H7 (cell line): ENCODE results near the gene ZNF195. TPM values are rescaled to one million over a fixed set of nuclear protein-coding genes. Genes with fewer than 3 reads are reported as not detected.

ENCODE experiments used
- DNase-seq: peaks from one replicate; pipeline ENCODE4 v3.0.0; 2012
- H3K27me3 ChIP-seq: 2 replicates; pipeline ENCODE4 v1.6.0; 2011; ENCODE audit warnings: mild to moderate bottlenecking, low read length; ENCODE audit not compliant: control insufficient read depth, insufficient read depth
- H3K36me3 ChIP-seq: replicated peaks from 2 replicates; pipeline ENCODE4 v1.5.1; 2011; ENCODE audit warnings: low read length; ENCODE audit not compliant: control insufficient read depth, insufficient read depth
- H3K4me3 ChIP-seq: 2 replicates; pipeline ENCODE4 v1.5.1; 2011; ENCODE audit warnings: low read depth, mild to moderate bottlenecking, control low read depth, low read length, moderate library complexity; ENCODE audit not compliant: insufficient read depth
- total RNA-seq: library from RNA; depleted of rRNA; stranded (reverse); fragments of >200 nt; shearing (Covaris generic); gene quantifications from 2 replicates; pipeline ENCODE4 v1.2.3, GENCODE V29; 2014

The ZNF195 gene
- total RNA-seq, 1 experiment from 2014 or later = 47.0 TPM

GRCh38 chr11:3382613-3383285, 3.8 kb upstream of the ZNF195 start:
- Histone ChIP-seq H3K27me3 (no peaks in the 10 kb centered on the region), H3K4me3 (no peak overlapping the region), H3K36me3 (peaks cover 33% of the 10 kb centered on the region)
- DNase-seq = no peak

GRCh38 chr11:3381794-3382193, 2.8 kb upstream of the ZNF195 start:
- Histone ChIP-seq H3K4me3 (peak overlapping the region; percentile 49; the same call in 1 of the 2 replicates), H3K36me3 (peaks cover 42% of the 10 kb centered on the region), H3K27me3 (no peaks in the 10 kb centered on the region)
- peak; percentile 53 for DNase-seq

- no peak for DNase-seq
- peaks cover 35% of the 10 kb centered on the region for H3K36me3 ChIP-seq
- H3K27me3 ChIP-seq = no peaks in the 10 kb centered on the region
- peak overlapping the region; percentile 49 for H3K4me3 ChIP-seq
Observed at GRCh38 chr11:3380706-3381545, 2.0 kb upstream of the ZNF195 start.

GRCh38 chr11:3375552-3375951, 3.4 kb downstream of the ZNF195 start:
- H3K4me3 ChIP-seq = no peak overlapping the region
- no peak for DNase-seq
- H3K27me3 ChIP-seq = no peaks in the 10 kb centered on the region
- H3K36me3 ChIP-seq = peaks cover 33% of the 10 kb centered on the region

GRCh38 chr11:3370311-3370870, 8.6 kb downstream of the ZNF195 start:
- H3K36me3 ChIP-seq = peaks cover 50% of the 10 kb centered on the region
- H3K27me3 ChIP-seq = no peaks in the 10 kb centered on the region
- no peak for DNase-seq
- H3K4me3 ChIP-seq = no peak overlapping the region

GRCh38 chr11:3369366-3369765, 9.6 kb downstream of the ZNF195 start:
- no peak overlapping the region for H3K4me3 ChIP-seq
- DNase-seq = no peak
- H3K27me3 ChIP-seq = no peaks in the 10 kb centered on the region
- H3K36me3 ChIP-seq = peaks cover 48% of the 10 kb centered on the region

- Histone ChIP-seq H3K4me3 (no peak overlapping the region), H3K36me3 (peaks cover 47% of the 10 kb centered on the region), H3K27me3 (no peaks in the 10 kb centered on the region)
- no peak for DNase-seq
Observed at GRCh38 chr11:3368199-3368598, 10.7 kb downstream of the ZNF195 start.

GRCh38 chr11:3367221-3367620, 11.7 kb downstream of the ZNF195 start:
- no peak for DNase-seq
- peaks cover 52% of the 10 kb centered on the region for H3K36me3 ChIP-seq

GRCh38 chr11:3359092-3359824, 19.7 kb downstream of the ZNF195 start:
- DNase-seq = no peak
- Histone ChIP-seq H3K36me3 (peaks cover 44% of the 10 kb centered on the region), H3K27me3 (no peaks in the 10 kb centered on the region), H3K4me3 (no peak overlapping the region)

More at GRCh38 chr11:3367221-3367620, 11.7 kb downstream of the ZNF195 start:
- Histone ChIP-seq H3K4me3 (no peak overlapping the region), H3K27me3 (no peaks in the 10 kb centered on the region)

GRCh38 chr11:3357994-3358676, 20.8 kb downstream of the ZNF195 start:
- DNase-seq = no peak
- Histone ChIP-seq H3K4me3 (no peak overlapping the region), H3K36me3 (peaks cover 40% of the 10 kb centered on the region), H3K27me3 (no peaks in the 10 kb centered on the region)

- Histone ChIP-seq H3K27me3 (no peaks in the 10 kb centered on the region), H3K36me3 (peaks cover 34% of the 10 kb centered on the region), H3K4me3 (no peak overlapping the region)
- no peak for DNase-seq
Observed at GRCh38 chr11:3357302-3357701, 21.6 kb downstream of the ZNF195 start.

- Histone ChIP-seq H3K27me3 (no peaks in the 10 kb centered on the region), H3K4me3 (no peak overlapping the region), H3K36me3 (peaks cover 29% of the 10 kb centered on the region)
- no peak for DNase-seq
Observed at GRCh38 chr11:3356858-3357257, 22.1 kb downstream of the ZNF195 start.

- H3K27me3 ChIP-seq = no peaks in the 10 kb centered on the region
- no peak overlapping the region for H3K4me3 ChIP-seq
- no peaks in the 10 kb centered on the region for H3K36me3 ChIP-seq
- DNase-seq = no peak
Observed at GRCh38 chr11:3353066-3353465, 25.9 kb downstream of the ZNF195 start.

- Histone ChIP-seq H3K27me3 (no peaks in the 10 kb centered on the region), H3K4me3 (no peak overlapping the region), H3K36me3 (no peaks in the 10 kb centered on the region)
- DNase-seq = no peak
Observed at GRCh38 chr11:3347127-3347526, 31.8 kb downstream of the ZNF195 start.
